ENCODE results near the gene ENTPD8.

GRCh38 chr9:137390553-137391410 lies 50.4 kb downstream of the ENTPD8 start:
- TF ChIP-seq CTCF (IDR thresholded peaks at IDR 0.05) (no peak), EZH2phosphoT487 (IDR thresholded peaks at IDR 0.05) (no peak), EZH2 (IDR thresholded peaks at IDR 0.05) (no peak)

Data from neural progenitor cell (in vitro differentiated cells).